Cardiac muscle cell (in vitro differentiated cells and primary cell): ENCODE data around the gene RNASE13. TPM values are rescaled to one million over a fixed set of nuclear protein-coding genes. Genes with fewer than 3 reads are reported as not detected.

Experiments used
- DNase-seq, 2 donors: peaks; one replicate each; pipeline versions ENCODE4 v3.0.0 to v3.0.0-alpha.2; 2010 to 2017; ENCODE audit warnings: low read depth in 1 of 2, low spot score in 1 of 2
- H3K27ac ChIP-seq: fragments of 200-600 bp; sonication (generic); 2 replicates; pipeline ENCODE4 v1.5.1; 2016
- H3K27me3 ChIP-seq: fragments of 200-600 bp; sonication (generic); 2 replicates; pipeline ENCODE4 v1.6.0; 2016; ENCODE audit warnings: control low read depth
- H3K36me3 ChIP-seq: fragments of 200-600 bp; sonication (generic); 2 replicates; pipeline ENCODE4 v1.5.1; 2016; ENCODE audit warnings: control low read depth
- H3K4me1 ChIP-seq: fragments of 200-600 bp; sonication (generic); 2 replicates; pipeline ENCODE4 v1.8.1; 2017; ENCODE audit warnings: low read depth, mild to moderate bottlenecking, mixed run types
- H3K4me3 ChIP-seq: fragments of 200-600 bp; sonication (generic); 2 replicates; pipeline ENCODE4 v1.5.1; 2016; ENCODE audit warnings: mild to moderate bottlenecking
- H3K9me3 ChIP-seq: fragments of 200-600 bp; sonication (generic); 2 replicates; pipeline ENCODE4 v1.5.1; 2017; ENCODE audit warnings: low read depth, mild to moderate bottlenecking, control low read depth
- CTCF ChIP-seq: IDR thresholded peaks from 2 replicates; pipeline ENCODE4 v1.5.1; 2012; ENCODE audit warnings: low read depth, mild to moderate bottlenecking, low read length
- polyA plus RNA-seq: library from polyadenylated mRNA; unstranded; fragments of >200 nt; fragmentation: Nextera tagmentation; extraction: Ambion mirVana; gene quantifications from 2 replicates; pipeline ENCODE4 v1.2.1, GENCODE V29; 2016
- total RNA-seq: library from RNA; depleted of rRNA; stranded (reverse); fragments of >200 nt; gene quantifications from 2 replicates; pipeline ENCODE4 v1.2.3, GENCODE V29; 2016

The RNASE13 gene
- total and polyA plus RNA-seq, 2 experiments from 2014 or later: not detected

DNA sequence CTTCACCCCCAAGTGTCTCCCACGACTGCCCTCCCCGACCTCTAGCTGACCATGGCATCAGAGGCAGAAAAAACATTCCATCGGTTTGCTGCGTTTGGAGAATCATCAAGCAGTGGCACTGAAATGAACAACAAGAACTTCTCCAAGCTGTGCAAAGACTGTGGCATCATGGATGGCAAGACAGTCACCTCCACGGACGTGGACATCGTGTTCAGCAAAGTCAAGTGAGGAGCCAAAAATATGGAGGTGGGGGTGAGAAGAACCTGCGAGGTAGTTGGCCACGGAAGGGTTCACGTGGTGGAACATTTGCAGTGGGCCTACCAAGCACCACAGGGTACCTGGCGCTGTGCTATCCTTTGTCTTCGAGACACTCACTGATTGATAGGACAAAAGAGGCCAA lies 4.1 kb downstream of the RNASE13 start:
- peaks cover 24% of the 10 kb centered on the region for H3K4me1 ChIP-seq
- H3K36me3 ChIP-seq: no peaks in the 10 kb centered on the region
- TF ChIP-seq CTCF: no peak
- no peaks in the 10 kb centered on the region for H3K9me3 ChIP-seq
- DNase-seq: no peak
- no peak overlapping the region for H3K27ac ChIP-seq
- H3K27me3 ChIP-seq: no peaks in the 10 kb centered on the region
- H3K4me3 ChIP-seq: no peak overlapping the region

- H3K36me3 ChIP-seq: no peaks in the 10 kb centered on the region
- no peak within 1 kb of the TSS for H3K27ac ChIP-seq
- DNase-seq: no peak
- H3K4me3 ChIP-seq: no peak within 1 kb of the TSS
- no peaks in the 10 kb centered on the region for H3K9me3 ChIP-seq
- H3K27me3 ChIP-seq: no peaks in the 10 kb centered on the region
- peaks cover 24% of the 10 kb centered on the region for H3K4me1 ChIP-seq
- no peak for TF ChIP-seq CTCF
These were observed 4.7 kb downstream of the RNASE13 start, which contains the start of gene TPPP2 for GRCh38 chr14:21029917-21030316. Gene TPPP2, plus strand, starts transcription at chr14:21030217. Its CDS starts 365 bp downstream, at chr14:21030582.

GRCh38 chr14:21026988-21027315 lies 7.7 kb downstream of the RNASE13 start:
- Histone ChIP-seq H3K27ac (peak overlapping the region; percentile 92), H3K4me3 (no peak overlapping the region), H3K36me3 (no peaks in the 10 kb centered on the region)

DNA sequence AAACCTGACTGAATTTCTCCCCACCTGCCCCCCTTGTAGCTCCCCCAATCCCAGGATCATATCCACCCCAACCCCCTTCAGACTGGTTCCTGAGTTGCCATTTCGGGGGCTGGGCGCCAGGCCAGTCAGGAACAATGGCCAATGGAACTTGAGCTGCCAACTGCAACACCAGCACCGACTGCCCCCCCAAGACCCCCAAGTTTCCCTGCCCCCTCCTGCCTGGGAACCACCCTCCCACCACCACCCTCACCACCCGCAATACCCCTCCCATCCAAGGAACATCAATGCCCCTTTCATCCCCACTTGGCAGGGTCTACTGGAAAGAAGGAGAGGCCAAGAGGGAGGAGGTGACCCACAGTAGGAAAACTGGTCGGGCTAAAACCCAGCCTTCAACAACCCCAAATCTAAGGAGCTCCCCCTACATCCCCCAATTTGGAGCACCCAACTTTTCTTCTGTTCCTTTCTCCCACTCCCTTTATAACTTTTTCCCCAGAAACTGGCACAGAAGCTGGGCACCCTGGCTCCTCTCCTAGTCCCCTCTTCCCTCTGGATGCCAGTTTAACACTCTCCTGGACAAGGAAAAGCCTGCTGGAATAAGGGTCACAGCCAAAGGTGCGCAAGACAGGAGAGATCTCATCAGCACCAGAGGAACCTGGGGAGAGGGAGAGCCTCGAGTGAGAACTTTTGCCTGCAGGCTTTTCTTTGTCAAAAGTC lies 8.2 kb downstream of the RNASE13 start:
- H3K27ac ChIP-seq: peak overlapping the region; percentile 92
- H3K4me3 ChIP-seq: peak overlapping the region; percentile 65
- DNase-seq: no peak
- H3K4me1 ChIP-seq: peaks cover 35% of the 10 kb centered on the region
- H3K27me3 ChIP-seq: no peaks in the 10 kb centered on the region
- peaks cover 1% of the 10 kb centered on the region for H3K36me3 ChIP-seq
- no peaks in the 10 kb centered on the region for H3K9me3 ChIP-seq
- TF ChIP-seq CTCF: no peak

More at GRCh38 chr14:21026988-21027315, 7.7 kb downstream of the RNASE13 start:
- H3K9me3 ChIP-seq: no peaks in the 10 kb centered on the region
- TF ChIP-seq CTCF: no peak
- no peaks in the 10 kb centered on the region for H3K27me3 ChIP-seq
- peak in 1 of 2 donors; percentile 54 for DNase-seq
- peaks cover 35% of the 10 kb centered on the region for H3K4me1 ChIP-seq

DNA sequence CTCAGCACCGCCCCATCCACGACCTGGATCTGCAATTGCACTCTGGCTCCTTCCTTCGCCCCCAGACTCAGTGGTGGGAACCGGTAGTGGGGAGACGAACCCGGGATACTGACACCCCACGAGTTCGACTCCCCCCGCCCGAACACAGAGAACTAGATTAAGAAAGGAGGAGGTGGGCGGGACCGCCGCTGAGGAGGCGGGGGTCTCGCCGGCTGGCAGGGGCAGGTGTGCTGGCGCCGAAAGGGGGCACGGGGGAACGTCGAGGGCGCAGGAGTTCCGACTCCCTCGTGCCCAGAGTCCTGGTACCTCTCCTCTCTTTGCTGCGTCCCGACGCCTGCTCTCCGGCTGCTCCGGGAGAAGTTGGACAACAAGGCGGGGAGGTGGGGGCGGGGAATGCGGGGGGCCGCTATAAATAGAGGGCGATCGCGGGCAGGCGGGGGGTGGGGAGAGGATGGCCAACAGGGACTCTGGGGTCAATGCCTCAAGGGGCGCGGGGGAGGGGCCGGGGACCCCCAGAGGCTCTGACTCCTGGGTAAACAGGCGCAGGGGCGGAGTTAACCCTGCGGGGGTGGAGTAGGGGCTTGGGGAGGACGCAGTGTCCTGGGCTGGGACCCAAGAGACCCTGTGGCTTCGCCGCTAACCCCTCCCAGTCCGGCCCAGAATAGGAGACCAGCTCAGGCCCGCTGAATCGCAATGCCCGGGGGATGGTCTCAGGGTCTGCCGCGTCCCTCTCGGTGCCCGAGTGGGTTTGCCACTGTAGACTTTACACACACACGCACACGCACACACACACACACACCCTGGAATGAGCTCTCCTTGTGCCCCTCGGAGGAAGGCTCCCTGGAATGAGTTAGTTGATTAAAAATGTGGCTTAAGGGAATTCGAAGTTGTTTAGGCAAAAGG lies 9.0 kb downstream of the RNASE13 start:
- H3K4me1 ChIP-seq: peaks cover 35% of the 10 kb centered on the region
- H3K27ac ChIP-seq: peak overlapping the region; percentile 92
- no peaks in the 10 kb centered on the region for H3K27me3 ChIP-seq
- peak overlapping the region; percentile 65 for H3K4me3 ChIP-seq
- no peak for TF ChIP-seq CTCF
- H3K9me3 ChIP-seq: no peaks in the 10 kb centered on the region
- DNase-seq: peak; percentile 59 to 91
- H3K36me3 ChIP-seq: peaks cover 9% of the 10 kb centered on the region
